Suppressor macrophage (primary cell): ENCODE data around the gene MAGEA9B.
"Not testable (repeated sequence)": the region's sequence is repeated elsewhere in the genome, so short reads cannot be mapped to it uniquely, and the experiment has no call there.

ENCODE experiments used
- DNase-seq, 4 experiments: peaks; one replicate each; pipeline ENCODE4 v3.0.0-alpha.2; 2020 to 2022

Gene MAGEA9B

GRCh38 chrX:149533999-149534398 lies 53.3 kb downstream of the MAGEA9B start:
- DNase-seq, result not testable (repeated sequence)

DNA sequence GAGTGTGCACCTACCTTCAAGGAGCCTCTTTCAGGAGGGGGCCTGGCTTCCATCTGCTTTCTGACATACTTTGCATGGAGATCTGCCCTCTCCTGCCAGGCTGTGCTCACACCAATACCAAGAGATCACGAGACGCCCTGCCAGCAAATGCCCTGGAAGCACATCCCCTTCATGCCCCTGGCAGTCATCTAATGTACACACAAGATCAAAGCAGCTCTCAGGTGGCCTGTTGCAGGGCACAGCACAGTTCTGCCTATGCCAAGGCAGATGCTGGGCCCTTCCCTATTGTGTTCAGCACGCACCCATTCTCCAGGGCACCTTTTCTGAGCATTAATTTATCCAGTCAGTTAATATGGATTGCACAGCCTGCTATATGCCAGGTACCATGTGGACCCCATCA lies 54.4 kb downstream of the MAGEA9B start:
- DNase-seq, result not testable (repeated sequence)
